HEK293 (cell line): ENCODE measurements around the gene IPO5.

Source experiments
- TF ChIP-seq, protein P1 (sequence below): fragments of 450-650 bp; formaldehyde crosslinking; IDR thresholded peaks from 2 replicates; pipeline ENCODE4 v1.5.1; 2016; ENCODE audit warnings: missing biosample characterization, missing genetic modification characterization
- TF ChIP-seq, protein P2 (sequence below): fragments of 450-650 bp; formaldehyde crosslinking; IDR thresholded peaks from 2 replicates; pipeline ENCODE4 v1.5.1; 2016; ENCODE audit warnings: missing biosample characterization, missing genetic modification characterization

DNA sequence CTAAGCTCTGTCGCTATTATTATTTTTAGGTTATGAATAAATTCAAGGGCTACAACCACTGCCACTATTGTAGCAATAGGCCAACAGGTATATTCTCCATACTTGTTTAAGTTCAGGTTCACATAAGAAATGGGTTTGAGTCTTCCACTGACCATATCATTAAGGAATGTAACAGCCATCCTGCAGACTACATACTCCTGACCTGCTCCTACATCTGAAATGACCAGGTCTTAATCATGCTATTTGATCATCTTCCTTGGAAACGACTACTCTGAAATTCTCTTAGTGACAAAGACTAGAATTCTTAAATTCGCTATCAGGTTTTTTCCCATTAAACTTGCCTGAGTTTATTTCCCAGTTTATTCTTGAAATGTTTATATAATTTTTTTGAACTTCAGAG, 66.8 kb downstream of the IPO5 start:
- TF ChIP-seq, protein P1, sequence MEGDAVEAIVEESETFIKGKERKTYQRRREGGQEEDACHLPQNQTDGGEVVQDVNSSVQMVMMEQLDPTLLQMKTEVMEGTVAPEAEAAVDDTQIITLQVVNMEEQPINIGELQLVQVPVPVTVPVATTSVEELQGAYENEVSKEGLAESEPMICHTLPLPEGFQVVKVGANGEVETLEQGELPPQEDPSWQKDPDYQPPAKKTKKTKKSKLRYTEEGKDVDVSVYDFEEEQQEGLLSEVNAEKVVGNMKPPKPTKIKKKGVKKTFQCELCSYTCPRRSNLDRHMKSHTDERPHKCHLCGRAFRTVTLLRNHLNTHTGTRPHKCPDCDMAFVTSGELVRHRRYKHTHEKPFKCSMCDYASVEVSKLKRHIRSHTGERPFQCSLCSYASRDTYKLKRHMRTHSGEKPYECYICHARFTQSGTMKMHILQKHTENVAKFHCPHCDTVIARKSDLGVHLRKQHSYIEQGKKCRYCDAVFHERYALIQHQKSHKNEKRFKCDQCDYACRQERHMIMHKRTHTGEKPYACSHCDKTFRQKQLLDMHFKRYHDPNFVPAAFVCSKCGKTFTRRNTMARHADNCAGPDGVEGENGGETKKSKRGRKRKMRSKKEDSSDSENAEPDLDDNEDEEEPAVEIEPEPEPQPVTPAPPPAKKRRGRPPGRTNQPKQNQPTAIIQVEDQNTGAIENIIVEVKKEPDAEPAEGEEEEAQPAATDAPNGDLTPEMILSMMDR (tag by site-specific recombination), result no peak
- TF ChIP-seq, protein P2, sequence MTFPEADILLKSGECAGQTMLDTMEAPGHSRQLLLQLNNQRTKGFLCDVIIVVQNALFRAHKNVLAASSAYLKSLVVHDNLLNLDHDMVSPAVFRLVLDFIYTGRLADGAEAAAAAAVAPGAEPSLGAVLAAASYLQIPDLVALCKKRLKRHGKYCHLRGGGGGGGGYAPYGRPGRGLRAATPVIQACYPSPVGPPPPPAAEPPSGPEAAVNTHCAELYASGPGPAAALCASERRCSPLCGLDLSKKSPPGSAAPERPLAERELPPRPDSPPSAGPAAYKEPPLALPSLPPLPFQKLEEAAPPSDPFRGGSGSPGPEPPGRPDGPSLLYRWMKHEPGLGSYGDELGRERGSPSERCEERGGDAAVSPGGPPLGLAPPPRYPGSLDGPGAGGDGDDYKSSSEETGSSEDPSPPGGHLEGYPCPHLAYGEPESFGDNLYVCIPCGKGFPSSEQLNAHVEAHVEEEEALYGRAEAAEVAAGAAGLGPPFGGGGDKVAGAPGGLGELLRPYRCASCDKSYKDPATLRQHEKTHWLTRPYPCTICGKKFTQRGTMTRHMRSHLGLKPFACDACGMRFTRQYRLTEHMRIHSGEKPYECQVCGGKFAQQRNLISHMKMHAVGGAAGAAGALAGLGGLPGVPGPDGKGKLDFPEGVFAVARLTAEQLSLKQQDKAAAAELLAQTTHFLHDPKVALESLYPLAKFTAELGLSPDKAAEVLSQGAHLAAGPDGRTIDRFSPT (tag by site-specific recombination), result no peak
